HepG2 (cell line): ENCODE measurements around the gene ATP11A.

Experiments
- ARNT ChIP-seq: fragments of 450-650 bp; IDR thresholded peaks from 2 replicates; pipeline ENCODE4 v1.6.1; 2017
- CTCF ChIP-seq: sonication (generic); formaldehyde crosslinking; IDR thresholded peaks from 2 replicates; pipeline ENCODE4 v1.5.0; 2020; ENCODE audit warnings: mild to moderate bottlenecking, missing genetic modification reagents, moderate library complexity
- GTF2F1 ChIP-seq: fragments of 150-350 bp; IDR thresholded peaks from 2 replicates; pipeline ENCODE4 v1.6.1; 2014; ENCODE audit warnings: low read length
- NFYB ChIP-seq: sonication (generic); formaldehyde crosslinking; IDR thresholded peaks from 2 replicates; pipeline ENCODE4 v1.4.0; 2020; ENCODE audit warnings: missing genetic modification reagents
- NR2C2 ChIP-seq: sonication (generic); formaldehyde crosslinking; IDR thresholded peaks from 2 replicates; pipeline ENCODE4 v1.4.0; 2020; ENCODE audit warnings: missing genetic modification reagents, mild to moderate bottlenecking, moderate library complexity, borderline replicate concordance
- PCBP1 ChIP-seq: fragments of 200-400 bp; formaldehyde crosslinking; IDR thresholded peaks from 2 replicates; pipeline ENCODE4 v1.6.1; 2017; ENCODE audit warnings: mild to moderate bottlenecking, low read depth, low read length, borderline replicate concordance
- SAFB2 ChIP-seq: sonication (generic); formaldehyde crosslinking; IDR thresholded peaks from 2 replicates; pipeline ENCODE4 v1.5.1; 2020; ENCODE audit warnings: missing genetic modification reagents, low read depth, mild to moderate bottlenecking, borderline replicate concordance
- SNAI1 ChIP-seq: sonication (generic); formaldehyde crosslinking; IDR thresholded peaks from 2 replicates; pipeline ENCODE4 v1.5.0; 2020; ENCODE audit warnings: mild to moderate bottlenecking, missing genetic modification reagents, borderline replicate concordance
- TAF1 ChIP-seq: sonication (generic); formaldehyde crosslinking; IDR thresholded peaks from 2 replicates; pipeline ENCODE4 v1.4.0; 2020; ENCODE audit warnings: missing genetic modification reagents
- YY1 ChIP-seq: IDR thresholded peaks from 2 replicates; pipeline ENCODE4 v1.6.1; 2011; ENCODE audit warnings: low read length, low read depth, moderate library complexity, mild to moderate bottlenecking; ENCODE audit not compliant: insufficient read depth, insufficient replicate concordance
- ZNF577 ChIP-seq: sonication (generic); formaldehyde crosslinking; IDR thresholded peaks from 2 replicates; pipeline ENCODE4 v1.4.0; 2020; ENCODE audit warnings: mild to moderate bottlenecking, low read depth, missing genetic modification reagents, borderline replicate concordance
- ZNF609 ChIP-seq: sonication (generic); formaldehyde crosslinking; IDR thresholded peaks from 2 replicates; pipeline ENCODE4 v1.4.0; 2020; ENCODE audit warnings: mild to moderate bottlenecking, missing genetic modification reagents, borderline replicate concordance
- ZNF629 ChIP-seq: sonication (generic); formaldehyde crosslinking; conservative IDR thresholded peaks from 2 replicates; pipeline ENCODE4 v1.5.0; 2020; ENCODE audit warnings: missing genetic modification reagents
- ZNF674 ChIP-seq: sonication (generic); formaldehyde crosslinking; IDR thresholded peaks from 2 replicates; pipeline ENCODE4 v1.5.0; 2020; ENCODE audit warnings: low read depth, mild to moderate bottlenecking, missing genetic modification reagents

- TF ChIP-seq ARNT, result no peak
- no peak for TF ChIP-seq NFYB
- TF ChIP-seq SNAI1 (CRISPR knock-in tag), result no peak
- TF ChIP-seq NR2C2 (CRISPR knock-in tag), result no peak
- no peak for TF ChIP-seq YY1
- no peak for TF ChIP-seq CTCF
- no peak for TF ChIP-seq PCBP1
- no peak for TF ChIP-seq SAFB2 (CRISPR knock-in tag)
- no peak for TF ChIP-seq ZNF577 (CRISPR knock-in tag)
- TF ChIP-seq GTF2F1, result no peak
- TF ChIP-seq ZNF629 (CRISPR knock-in tag), result no peak
- no peak for TF ChIP-seq TAF1 (CRISPR knock-in tag)
- TF ChIP-seq ZNF609 (CRISPR knock-in tag), result no peak
- no peak for TF ChIP-seq ZNF674 (CRISPR knock-in tag)
Observed at GRCh38 chr13:112696869-112697465, 7.1 kb downstream of the ATP11A start.
